K562 (cell line): Measurements from ENCODE around the gene GATAD2B. TPM values are rescaled to one million over a fixed set of nuclear protein-coding genes. Genes with fewer than 3 reads are reported as not detected.

Experiments used
- polyA plus RNA-seq, 8 experiments: library from polyadenylated mRNA; depleted of rRNA in 4 of 8; stranded (reverse) in 5 of 8; unstranded in 3 of 8; fragments of >200 nt; fragmentation: Nextera tagmentation in 2 of 8; fragmentation: Illumina TruSeq in 1 of 8; extraction: Ambion mirVana in 2 of 8; extraction: Trizol in 1 of 8; gene quantifications; 2 replicates each; pipeline versions ENCODE4 v1.2.1 to v1.2.3, GENCODE V29; 2011 to 2014; ENCODE audit warnings: inconsistent platforms in 1 of 8, missing spikeins in 1 of 8
- total RNA-seq, 7 experiments: library from RNA; depleted of rRNA in 6 of 7; stranded (reverse); fragments of >200 nt in 6 of 7; fragmentation: Illumina TruSeq in 2 of 7; extraction: Trizol in 2 of 7; gene quantifications; 2 replicates each; pipeline versions ENCODE4 v1.2.1 to v1.2.3, GENCODE V29; 2011 to 2021; ENCODE audit warnings: low replicate concordance in 1 of 7
- TF ChIP-seq, protein P1 (sequence below): fragments of 200-600 bp; sonication (generic); IDR thresholded peaks from one replicate; pipeline ENCODE4 v1.6.1; 2012; ENCODE audit warnings: mild to moderate bottlenecking, low read depth, low read length, inconsistent platforms

The GATAD2B gene
- total and polyA plus RNA-seq, 9 of the 15 experiments (the other 6 are each of a cell fraction or from before 2014, with no cell fraction given), result 1.5 to 40.2 (median 4.9) TPM

GRCh38 chr1:153877112-153877511, 45.7 kb downstream of the GATAD2B start (continued):
- TF ChIP-seq, protein P1, sequence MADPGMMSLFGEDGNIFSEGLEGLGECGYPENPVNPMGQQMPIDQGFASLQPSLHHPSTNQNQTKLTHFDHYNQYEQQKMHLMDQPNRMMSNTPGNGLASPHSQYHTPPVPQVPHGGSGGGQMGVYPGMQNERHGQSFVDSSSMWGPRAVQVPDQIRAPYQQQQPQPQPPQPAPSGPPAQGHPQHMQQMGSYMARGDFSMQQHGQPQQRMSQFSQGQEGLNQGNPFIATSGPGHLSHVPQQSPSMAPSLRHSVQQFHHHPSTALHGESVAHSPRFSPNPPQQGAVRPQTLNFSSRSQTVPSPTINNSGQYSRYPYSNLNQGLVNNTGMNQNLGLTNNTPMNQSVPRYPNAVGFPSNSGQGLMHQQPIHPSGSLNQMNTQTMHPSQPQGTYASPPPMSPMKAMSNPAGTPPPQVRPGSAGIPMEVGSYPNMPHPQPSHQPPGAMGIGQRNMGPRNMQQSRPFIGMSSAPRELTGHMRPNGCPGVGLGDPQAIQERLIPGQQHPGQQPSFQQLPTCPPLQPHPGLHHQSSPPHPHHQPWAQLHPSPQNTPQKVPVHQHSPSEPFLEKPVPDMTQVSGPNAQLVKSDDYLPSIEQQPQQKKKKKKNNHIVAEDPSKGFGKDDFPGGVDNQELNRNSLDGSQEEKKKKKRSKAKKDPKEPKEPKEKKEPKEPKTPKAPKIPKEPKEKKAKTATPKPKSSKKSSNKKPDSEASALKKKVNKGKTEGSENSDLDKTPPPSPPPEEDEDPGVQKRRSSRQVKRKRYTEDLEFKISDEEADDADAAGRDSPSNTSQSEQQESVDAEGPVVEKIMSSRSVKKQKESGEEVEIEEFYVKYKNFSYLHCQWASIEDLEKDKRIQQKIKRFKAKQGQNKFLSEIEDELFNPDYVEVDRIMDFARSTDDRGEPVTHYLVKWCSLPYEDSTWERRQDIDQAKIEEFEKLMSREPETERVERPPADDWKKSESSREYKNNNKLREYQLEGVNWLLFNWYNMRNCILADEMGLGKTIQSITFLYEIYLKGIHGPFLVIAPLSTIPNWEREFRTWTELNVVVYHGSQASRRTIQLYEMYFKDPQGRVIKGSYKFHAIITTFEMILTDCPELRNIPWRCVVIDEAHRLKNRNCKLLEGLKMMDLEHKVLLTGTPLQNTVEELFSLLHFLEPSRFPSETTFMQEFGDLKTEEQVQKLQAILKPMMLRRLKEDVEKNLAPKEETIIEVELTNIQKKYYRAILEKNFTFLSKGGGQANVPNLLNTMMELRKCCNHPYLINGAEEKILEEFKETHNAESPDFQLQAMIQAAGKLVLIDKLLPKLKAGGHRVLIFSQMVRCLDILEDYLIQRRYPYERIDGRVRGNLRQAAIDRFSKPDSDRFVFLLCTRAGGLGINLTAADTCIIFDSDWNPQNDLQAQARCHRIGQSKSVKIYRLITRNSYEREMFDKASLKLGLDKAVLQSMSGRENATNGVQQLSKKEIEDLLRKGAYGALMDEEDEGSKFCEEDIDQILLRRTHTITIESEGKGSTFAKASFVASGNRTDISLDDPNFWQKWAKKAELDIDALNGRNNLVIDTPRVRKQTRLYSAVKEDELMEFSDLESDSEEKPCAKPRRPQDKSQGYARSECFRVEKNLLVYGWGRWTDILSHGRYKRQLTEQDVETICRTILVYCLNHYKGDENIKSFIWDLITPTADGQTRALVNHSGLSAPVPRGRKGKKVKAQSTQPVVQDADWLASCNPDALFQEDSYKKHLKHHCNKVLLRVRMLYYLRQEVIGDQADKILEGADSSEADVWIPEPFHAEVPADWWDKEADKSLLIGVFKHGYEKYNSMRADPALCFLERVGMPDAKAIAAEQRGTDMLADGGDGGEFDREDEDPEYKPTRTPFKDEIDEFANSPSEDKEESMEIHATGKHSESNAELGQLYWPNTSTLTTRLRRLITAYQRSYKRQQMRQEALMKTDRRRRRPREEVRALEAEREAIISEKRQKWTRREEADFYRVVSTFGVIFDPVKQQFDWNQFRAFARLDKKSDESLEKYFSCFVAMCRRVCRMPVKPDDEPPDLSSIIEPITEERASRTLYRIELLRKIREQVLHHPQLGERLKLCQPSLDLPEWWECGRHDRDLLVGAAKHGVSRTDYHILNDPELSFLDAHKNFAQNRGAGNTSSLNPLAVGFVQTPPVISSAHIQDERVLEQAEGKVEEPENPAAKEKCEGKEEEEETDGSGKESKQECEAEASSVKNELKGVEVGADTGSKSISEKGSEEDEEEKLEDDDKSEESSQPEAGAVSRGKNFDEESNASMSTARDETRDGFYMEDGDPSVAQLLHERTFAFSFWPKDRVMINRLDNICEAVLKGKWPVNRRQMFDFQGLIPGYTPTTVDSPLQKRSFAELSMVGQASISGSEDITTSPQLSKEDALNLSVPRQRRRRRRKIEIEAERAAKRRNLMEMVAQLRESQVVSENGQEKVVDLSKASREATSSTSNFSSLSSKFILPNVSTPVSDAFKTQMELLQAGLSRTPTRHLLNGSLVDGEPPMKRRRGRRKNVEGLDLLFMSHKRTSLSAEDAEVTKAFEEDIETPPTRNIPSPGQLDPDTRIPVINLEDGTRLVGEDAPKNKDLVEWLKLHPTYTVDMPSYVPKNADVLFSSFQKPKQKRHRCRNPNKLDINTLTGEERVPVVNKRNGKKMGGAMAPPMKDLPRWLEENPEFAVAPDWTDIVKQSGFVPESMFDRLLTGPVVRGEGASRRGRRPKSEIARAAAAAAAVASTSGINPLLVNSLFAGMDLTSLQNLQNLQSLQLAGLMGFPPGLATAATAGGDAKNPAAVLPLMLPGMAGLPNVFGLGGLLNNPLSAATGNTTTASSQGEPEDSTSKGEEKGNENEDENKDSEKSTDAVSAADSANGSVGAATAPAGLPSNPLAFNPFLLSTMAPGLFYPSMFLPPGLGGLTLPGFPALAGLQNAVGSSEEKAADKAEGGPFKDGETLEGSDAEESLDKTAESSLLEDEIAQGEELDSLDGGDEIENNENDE, result no peak
